Sigmoid colon (tissue), 4 donors: ENCODE data around the gene PPP2R2C.

Experiments
- CTCF ChIP-seq, 4 experiments: fragments of 450-650 bp in 3 of 4; fragments of 200-600 bp in 1 of 4; IDR thresholded peaks; one replicate each; pipeline ENCODE4 v1.5.1; 2016 to 2019; ENCODE audit warnings: antibody characterized with exemption in 4 of 4, mild to moderate bottlenecking in 3 of 4, moderate library complexity in 2 of 4
- EP300 ChIP-seq, 4 donors: sonication (generic); formaldehyde crosslinking; IDR thresholded peaks; one replicate each; pipeline ENCODE4 v1.6.1; 2017; ENCODE audit warnings: antibody characterized with exemption in 4 of 4
- POLR2A ChIP-seq, 2 donors: fragments of 450-650 bp; IDR thresholded peaks; one replicate each; pipeline ENCODE4 v1.6.1; 2016; ENCODE audit warnings: antibody characterized with exemption in 2 of 2, mild to moderate bottlenecking in 2 of 2, moderate library complexity in 2 of 2
- POLR2AphosphoS5 ChIP-seq, 4 donors: sonication (generic); formaldehyde crosslinking; IDR thresholded peaks; one replicate each; pipeline ENCODE4 v1.6.1; 2017; ENCODE audit warnings: antibody characterized with exemption in 4 of 4

- TF ChIP-seq CTCF (IDR thresholded peaks at IDR 0.05) (no peak), POLR2A (IDR thresholded peaks at IDR 0.05) (no peak), POLR2AphosphoS5 (IDR thresholded peaks at IDR 0.05) (no peak), EP300 (IDR thresholded peaks at IDR 0.05) (no peak)
These were observed 149.4 kb downstream of the PPP2R2C start for GRCh38 chr4:6322761-6323566.
